Right atrium auricular region (tissue), 2 donors: ENCODE data around the gene ZNF385A. TPM values are rescaled to one million over a fixed set of nuclear protein-coding genes. Genes with fewer than 3 reads are reported as not detected.

Experiments used
- DNase-seq: peaks from one replicate; pipeline ENCODE4 v3.0.0-alpha.2; 2019; ENCODE audit warnings: low spot score
- H3K27ac ChIP-seq, 2 donors: fragments of 200-600 bp; sonication (generic); 1 replicate in 1 of 2; 2 replicates in 1 of 2; pipeline ENCODE4 v1.5.1; 2016 to 2019
- H3K27me3 ChIP-seq, 2 donors: fragments of 200-600 bp; sonication (generic); one replicate each; pipeline versions ENCODE4 v1.5.1 to v1.6.0; 2017 to 2019
- H3K36me3 ChIP-seq: fragments of 200-600 bp; sonication (generic); one replicate; pipeline ENCODE4 v1.5.1; 2016
- H3K4me1 ChIP-seq, 2 donors: fragments of 200-600 bp; sonication (generic); one replicate each; pipeline versions ENCODE4 v1.5.1 to v1.6.0; 2017 to 2019
- H3K4me3 ChIP-seq, 2 donors: fragments of 200-600 bp; sonication (generic); 1 replicate in 1 of 2; 2 replicates in 1 of 2; pipeline ENCODE4 v1.5.1; 2017 to 2019; ENCODE audit warnings: mild to moderate bottlenecking in 1 of 2, moderate library complexity in 1 of 2
- H3K9me3 ChIP-seq, 2 donors: fragments of 200-600 bp; sonication (generic); one replicate each; pipeline ENCODE4 v1.5.1; 2019
- CTCF ChIP-seq, 2 donors: fragments of 200-600 bp; sonication (generic); IDR thresholded peaks; one replicate each; pipeline ENCODE4 v1.5.1; 2019; ENCODE audit warnings: antibody characterized with exemption in 2 of 2
- total RNA-seq, 2 donors: library from RNA; depleted of rRNA; stranded (reverse); fragments of >200 nt; gene quantifications; one replicate each; pipeline ENCODE4 v1.1.0, GENCODE V29; 2016

Gene ZNF385A
- total RNA-seq, 2 donors from 2014 or later, result 6.7 to 12.7 TPM

DNA sequence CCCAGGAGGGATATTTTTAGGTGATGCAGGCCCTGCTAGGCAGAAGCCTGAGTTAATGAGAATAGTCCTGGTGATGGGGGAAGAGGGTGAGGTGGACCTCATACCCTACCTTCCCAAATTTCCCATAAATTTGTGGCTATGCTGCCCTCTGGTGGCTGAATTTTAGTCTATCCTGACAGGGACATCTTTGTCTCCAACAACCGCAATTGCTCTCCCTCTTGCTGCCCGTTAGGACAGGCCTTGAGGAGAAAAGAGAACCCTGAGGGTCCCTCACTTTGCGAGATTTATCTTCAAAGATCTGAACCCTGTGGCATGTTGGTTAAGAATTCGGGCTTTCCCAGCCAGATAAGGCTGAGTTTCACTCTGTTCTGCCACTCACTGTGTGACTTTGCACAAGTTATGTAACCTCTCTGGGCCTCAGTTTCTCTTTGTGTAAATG lies 9.8 kb upstream of the ZNF385A start:
- Histone ChIP-seq H3K27ac (no peak overlapping the region), H3K36me3 (peaks cover 51% of the 10 kb centered on the region), H3K27me3 (no peaks in the 10 kb centered on the region), H3K4me1 (peaks cover 0 to 35% of the 10 kb centered on the region in 2 donors), H3K4me3 (no peak overlapping the region), H3K9me3 (no peaks in the 10 kb centered on the region)
- DNase-seq, result no peak
- TF ChIP-seq CTCF (IDR thresholded peaks at IDR 0.05), result peak; percentile 64 to 74

DNA sequence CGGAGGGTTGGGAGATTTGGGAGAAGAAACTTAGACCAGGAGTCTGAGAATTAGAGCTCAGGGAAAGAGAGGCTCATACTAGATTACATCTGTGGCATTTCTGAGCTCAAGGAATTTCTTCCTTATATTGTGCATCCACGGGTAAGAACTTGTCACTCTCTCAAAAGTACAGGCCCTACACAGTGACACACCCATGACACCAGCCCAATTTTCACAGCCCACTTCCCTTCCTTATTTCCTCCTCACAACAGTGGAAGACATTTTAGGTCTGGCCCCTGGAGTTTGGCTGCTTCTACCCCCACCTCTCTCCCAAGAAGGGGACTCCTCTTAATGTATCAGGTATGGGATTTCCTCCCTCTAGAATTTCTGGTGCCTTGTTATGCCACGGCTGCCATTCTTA lies 9.2 kb upstream of the ZNF385A start:
- H3K36me3 ChIP-seq, result peaks cover 45% of the 10 kb centered on the region
- no peak overlapping the region for H3K27ac ChIP-seq
- no peak for TF ChIP-seq CTCF (IDR thresholded peaks at IDR 0.05)
- H3K27me3 ChIP-seq, result no peaks in the 10 kb centered on the region
- no peak for DNase-seq
- H3K4me1 ChIP-seq, result peaks cover 0 to 35% of the 10 kb centered on the region in 2 donors
- H3K4me3 ChIP-seq, result no peak overlapping the region
- no peaks in the 10 kb centered on the region for H3K9me3 ChIP-seq

GRCh38 chr12:54393207-54393609 lies 8.7 kb upstream of the ZNF385A start:
- H3K4me3 ChIP-seq, result no peak overlapping the region
- H3K27ac ChIP-seq, result no peak overlapping the region
- H3K27me3 ChIP-seq, result no peaks in the 10 kb centered on the region
- no peaks in the 10 kb centered on the region for H3K9me3 ChIP-seq
- peaks cover 0 to 35% of the 10 kb centered on the region in 2 donors for H3K4me1 ChIP-seq
- DNase-seq, result no peak
- peaks cover 40% of the 10 kb centered on the region for H3K36me3 ChIP-seq
- no peak for TF ChIP-seq CTCF (IDR thresholded peaks at IDR 0.05)

- no peak for TF ChIP-seq CTCF (IDR thresholded peaks at IDR 0.05)
- Histone ChIP-seq H3K9me3 (no peaks in the 10 kb centered on the region), H3K36me3 (peaks cover 34% of the 10 kb centered on the region), H3K27ac (no peak overlapping the region), H3K4me1 (peaks cover 0 to 35% of the 10 kb centered on the region in 2 donors), H3K27me3 (no peaks in the 10 kb centered on the region), H3K4me3 (no peak overlapping the region)
- no peak for DNase-seq
Measured at GRCh38 chr12:54392485-54393206, 8.1 kb upstream of the ZNF385A start.

GRCh38 chr12:54390668-54391551 lies 6.4 kb upstream of the ZNF385A start:
- H3K36me3 ChIP-seq, result peaks cover 17% of the 10 kb centered on the region
- TF ChIP-seq CTCF (IDR thresholded peaks at IDR 0.05), result peak in 1 of 2 donors; percentile 15
- no peaks in the 10 kb centered on the region for H3K9me3 ChIP-seq
- DNase-seq, result no peak
- peak overlapping the region in 1 of 2 donors; percentile 7 for H3K27ac ChIP-seq
- H3K27me3 ChIP-seq, result no peaks in the 10 kb centered on the region
- peaks cover 0 to 34% of the 10 kb centered on the region in 2 donors for H3K4me1 ChIP-seq
- H3K4me3 ChIP-seq, result peak overlapping the region; percentile 43 to 52
